ENCODE measurements around the gene PDE1C.

The PDE1C gene

DNA sequence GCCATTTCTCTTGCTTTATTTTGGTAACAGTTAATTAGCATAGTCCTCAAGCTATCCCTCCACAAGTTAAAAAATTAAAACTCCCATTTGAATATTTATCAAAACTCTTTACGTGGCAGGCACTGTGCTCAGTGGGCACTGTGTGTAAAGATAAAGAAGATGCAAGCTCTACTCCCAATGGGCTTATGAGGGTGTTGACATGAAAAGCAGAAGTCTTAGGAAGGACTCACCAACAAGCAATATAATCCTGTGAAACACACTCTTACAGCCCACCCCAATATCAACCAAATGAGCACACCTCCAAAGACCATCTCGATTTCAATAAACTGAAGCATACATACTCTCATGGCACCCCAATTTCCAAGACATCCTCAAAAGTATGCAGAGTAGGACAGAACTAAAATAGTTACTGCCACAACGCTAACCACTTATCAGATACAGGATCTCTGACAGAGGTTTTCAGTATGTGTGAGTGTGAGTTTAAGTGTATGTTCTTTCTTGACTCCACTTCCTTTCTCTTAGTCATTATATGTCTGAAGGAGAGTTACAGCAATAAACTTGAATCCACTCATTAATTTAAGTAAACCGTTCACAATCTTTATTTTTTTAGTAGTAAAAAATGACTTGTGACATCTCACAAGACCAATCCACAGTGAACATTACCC is 120.0 kb downstream of the PDE1C start:
- no peak for DNase-seq (ENCODE audit: low read depth in 2 of 2, low spot score in 1 of 2)

DNA sequence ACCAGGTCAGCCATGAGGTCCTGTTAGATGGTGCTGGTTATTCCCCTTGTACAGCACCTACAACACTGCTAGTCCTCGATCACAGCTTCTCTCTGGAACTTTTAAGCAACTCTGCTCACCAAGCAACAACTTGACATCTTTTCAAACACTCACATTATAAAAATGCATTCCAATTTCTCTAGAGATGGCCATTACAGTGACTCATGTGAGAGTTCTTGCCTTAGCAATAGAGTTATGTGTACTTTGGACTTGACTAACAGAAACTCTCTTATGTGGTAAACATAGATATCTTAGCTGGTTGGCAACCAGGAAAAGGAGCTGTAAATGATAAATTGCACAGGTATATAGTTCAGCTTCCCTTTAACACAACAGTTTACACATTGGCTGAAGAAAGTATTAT is 122.2 kb downstream of the PDE1C start:
- no peak for DNase-seq (ENCODE audit: low read depth in 2 of 2, low spot score in 1 of 2)

DNA sequence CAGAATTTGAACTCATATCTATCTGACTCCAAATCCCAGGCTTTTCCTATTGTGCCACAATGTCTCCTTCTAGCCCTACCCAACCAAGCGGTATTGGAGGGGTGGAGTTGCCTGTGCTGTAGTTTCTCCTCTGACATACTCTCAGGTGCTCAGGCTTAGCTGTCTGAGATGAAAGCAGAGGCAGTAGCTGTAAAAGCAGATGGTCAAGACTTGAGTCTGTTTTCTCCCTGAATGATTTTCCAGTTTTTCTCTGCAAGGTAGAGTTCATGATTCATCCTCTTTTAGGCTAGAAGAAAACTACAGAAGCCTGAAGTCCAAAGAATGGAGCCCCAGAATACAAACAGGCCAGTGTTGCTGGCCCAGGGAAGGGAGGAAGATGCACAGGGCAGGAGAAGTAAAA is 130.0 kb downstream of the PDE1C start:
- DNase-seq (ENCODE audit: low read depth in 2 of 2, low spot score in 1 of 2) = no peak

DNA sequence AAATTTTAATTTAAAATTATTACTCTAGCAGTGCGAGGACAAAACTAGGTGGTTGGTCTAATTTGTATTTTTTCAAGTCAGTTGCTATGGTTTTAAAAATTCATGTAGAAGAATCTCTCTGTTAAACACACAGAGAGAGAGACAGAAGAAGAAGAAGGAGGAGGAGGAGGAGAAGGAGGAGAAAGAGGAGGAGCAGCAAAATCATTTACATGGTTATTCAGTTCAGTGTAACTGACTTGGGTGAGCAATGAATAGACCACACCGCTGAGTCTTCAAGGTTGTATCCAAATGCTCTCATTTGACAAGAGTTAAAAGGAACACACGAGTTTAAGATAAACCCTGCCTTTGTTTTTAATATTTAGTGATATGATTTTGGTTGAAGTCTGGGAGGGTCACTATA is 131.1 kb downstream of the PDE1C start:
- no peak for DNase-seq (ENCODE audit: low read depth in 2 of 2, low spot score in 1 of 2)

DNA sequence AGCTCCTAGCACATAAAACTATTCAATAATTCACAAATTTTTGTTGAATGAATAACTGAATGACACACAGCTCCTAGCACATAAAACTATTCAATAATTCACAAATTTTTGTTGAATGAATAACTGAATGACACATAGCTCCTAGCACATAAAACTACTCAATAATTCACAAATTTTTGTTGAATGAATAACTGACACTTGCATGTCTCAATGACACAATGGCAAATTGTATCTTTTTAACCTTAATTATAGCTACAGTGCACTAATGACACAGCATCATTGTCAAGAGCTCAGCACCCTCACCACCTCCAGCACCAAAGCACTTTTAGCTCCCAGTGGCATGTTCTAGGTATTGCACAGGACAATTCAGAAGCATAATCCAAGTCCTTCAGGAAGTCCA is 131.6 kb downstream of the PDE1C start:
- no peak for DNase-seq (ENCODE audit: low read depth in 2 of 2, low spot score in 1 of 2)

DNA sequence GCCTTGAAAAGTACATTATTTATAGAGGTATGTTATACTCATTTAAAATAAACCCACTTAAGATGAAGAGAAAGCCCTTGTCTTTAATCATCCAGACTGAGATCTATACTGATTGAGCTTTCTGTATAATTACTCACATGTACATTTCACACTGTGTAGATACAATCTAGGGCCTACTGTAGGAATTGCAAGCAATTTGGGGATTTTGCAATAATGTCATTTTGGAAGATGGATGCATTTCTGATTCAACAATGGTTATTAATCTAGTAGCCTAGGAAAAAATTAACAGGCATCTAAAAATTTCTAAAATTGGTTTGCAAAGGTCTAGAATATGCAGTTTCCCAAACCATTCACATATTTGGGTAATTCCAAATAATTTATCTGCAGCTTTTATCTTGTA is 132.2 kb downstream of the PDE1C start:
- DNase-seq (ENCODE audit: low read depth in 2 of 2, low spot score in 1 of 2) = no peak

DNA sequence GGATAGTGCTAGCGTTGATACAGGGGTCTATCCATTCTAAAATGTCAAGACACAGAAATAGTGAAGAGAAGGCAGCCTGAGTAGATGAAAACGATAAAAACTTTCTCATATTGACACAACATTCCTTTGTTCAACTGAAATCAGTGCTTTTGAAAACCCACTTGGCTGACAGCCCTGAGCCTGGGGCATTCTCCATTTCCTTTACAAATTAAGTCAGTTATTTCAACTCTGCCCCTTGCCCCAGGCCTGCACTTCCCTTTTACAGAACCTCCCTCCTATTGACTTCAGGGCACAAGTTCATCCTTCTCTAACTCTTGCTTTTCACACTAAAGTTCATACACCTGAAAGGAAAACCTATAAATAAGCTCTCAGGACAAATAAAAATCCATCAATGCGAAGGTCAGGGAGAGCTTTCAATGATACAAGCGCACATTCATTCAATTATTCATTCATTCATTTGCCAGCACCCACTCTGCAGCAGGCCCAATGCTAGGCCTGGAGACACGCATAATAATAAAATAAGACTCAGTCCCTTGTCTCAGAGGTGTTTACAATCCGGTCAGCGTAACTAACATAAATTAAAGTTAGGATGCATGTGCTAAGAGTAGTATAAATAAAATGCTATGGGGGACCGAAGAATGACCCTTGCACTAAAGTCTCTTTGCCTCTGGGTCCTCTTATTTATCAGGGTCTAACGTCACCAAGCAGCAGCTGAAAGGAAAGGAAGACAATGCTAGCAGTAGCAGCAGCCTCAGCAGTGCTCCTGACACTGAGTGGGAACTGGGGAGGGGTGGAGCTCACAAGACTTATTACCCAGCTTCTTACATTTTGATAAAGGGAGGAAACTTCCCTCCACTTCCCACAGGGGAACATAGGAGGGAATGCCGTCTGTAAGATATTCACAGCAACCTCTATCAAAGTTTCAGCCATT is 134.8 kb downstream of the PDE1C start:
- no peak for DNase-seq (ENCODE audit: low read depth in 2 of 2, low spot score in 1 of 2)

DNA sequence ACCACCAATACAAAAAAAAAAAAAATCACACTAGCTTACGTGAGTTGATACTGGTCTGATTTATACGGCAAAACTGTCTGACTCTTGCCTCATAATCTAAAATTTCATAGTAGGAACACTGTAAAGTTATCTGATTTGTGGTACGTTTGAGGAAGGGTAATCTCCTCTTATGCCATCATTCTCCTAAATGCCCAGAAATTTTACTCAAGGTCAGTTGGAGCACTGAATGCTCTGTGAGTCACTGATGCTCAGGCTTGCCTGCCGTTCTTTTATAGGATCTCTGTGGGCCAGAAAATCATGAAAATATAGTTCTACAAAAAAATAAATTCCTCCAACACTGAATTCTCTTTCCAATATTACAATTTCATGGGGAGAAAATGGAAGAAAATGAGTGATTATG is 135.7 kb downstream of the PDE1C start:
- DNase-seq (ENCODE audit: low read depth in 2 of 2, low spot score in 1 of 2) = no peak

DNA sequence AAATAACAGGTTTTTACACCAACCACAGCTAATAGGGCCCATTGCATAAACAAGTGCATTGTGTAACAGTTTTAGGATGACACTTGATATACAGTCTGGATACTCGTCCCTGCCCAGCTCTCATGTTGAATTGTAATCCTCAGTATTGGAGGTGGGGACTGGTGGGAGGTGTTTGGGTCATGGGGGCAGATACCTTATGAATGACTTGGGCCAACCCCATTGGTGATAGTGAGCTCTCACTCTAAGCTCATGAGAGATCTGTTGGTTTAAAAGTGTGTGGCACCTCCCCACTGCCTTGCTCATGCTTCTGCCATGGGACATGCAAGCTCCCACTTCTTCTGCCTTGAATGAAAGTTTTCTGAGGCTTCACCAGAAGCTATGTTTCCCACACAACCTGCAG is 136.7 kb downstream of the PDE1C start:
- DNase-seq (ENCODE audit: low read depth in 2 of 2, low spot score in 1 of 2) = no peak

DNA sequence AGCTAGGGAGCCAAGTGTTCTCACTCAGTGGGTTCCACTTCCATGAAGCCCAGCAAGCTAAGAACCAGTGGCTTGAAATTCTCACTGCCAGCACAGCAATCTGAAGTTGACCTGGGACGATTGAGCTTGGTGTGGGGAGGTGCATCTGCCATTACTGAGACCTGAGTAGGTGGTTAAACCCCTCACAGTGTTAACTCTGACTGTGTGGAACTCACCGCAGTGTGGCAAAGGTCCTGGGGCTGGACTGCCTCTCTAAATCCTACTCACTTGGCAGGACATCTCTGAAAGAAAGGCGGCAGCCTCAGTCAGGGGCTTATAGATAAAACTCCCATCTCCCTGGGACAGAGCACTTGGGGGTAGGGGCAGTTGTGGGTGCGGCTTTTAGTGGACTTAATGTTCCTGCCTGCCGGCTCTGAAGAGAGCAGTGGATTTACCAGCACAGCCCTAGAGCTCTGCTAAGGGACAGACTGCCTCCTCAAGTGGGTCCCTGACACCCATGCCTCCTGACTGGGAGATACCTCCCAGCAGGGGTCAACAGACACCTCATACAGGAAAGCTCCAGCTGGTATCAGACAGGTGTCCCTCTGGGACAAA is 143.1 kb downstream of the PDE1C start:
- DNase-seq (ENCODE audit: low read depth in 2 of 2, low spot score in 1 of 2) = no peak

DNA sequence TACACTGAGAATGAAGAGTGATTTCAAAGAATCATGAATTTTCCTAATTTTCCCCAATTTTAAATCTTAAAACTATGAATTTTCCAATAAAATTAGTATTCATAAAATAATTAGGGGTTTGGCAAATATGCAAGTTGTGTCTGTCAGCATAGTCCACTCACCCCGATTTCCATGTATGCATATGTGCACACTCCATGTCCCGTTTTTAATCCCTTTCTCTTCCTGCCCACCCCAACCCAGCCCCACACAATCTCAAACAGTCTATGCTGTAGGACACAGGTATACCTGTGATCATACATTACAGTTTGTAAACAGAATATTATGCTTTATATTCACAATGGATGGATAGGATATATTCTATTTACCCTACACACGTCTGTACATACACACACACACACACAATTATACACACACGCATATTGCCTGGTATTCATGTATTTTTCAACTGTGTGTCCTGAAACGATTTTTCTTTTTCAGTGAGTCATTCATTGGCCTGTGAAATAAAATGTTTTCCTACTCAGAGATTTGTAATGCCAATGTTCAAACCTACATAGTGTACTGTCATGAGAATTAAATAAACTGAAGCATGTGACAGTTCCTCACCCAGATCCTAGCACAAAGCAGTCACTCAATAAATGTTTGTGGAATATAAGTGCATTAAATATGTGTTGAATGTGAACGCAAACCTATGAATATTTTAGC is 144.3 kb downstream of the PDE1C start:
- no peak for DNase-seq (ENCODE audit: low read depth in 2 of 2, low spot score in 1 of 2)

DNA sequence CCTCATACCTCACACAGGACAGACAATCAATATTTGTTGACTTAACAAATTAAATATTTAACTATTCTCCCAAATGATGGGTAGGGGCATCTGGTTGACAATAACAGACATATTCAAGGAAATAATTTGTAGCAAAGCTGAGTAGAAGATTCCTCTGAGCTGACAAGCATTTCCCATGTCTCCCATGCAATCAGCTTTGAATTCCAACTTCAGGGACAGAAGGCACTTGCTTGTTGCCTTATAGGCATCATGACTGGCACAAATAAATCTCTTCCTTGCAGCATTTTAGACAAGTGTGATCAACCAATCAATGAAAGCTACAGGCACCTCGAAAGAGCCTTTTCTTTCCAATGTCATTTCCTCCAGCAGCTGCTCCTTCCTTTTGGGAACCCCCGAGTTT is 146.0 kb downstream of the PDE1C start:
- DNase-seq (ENCODE audit: low read depth in 2 of 2, low spot score in 1 of 2) = no peak

DNA sequence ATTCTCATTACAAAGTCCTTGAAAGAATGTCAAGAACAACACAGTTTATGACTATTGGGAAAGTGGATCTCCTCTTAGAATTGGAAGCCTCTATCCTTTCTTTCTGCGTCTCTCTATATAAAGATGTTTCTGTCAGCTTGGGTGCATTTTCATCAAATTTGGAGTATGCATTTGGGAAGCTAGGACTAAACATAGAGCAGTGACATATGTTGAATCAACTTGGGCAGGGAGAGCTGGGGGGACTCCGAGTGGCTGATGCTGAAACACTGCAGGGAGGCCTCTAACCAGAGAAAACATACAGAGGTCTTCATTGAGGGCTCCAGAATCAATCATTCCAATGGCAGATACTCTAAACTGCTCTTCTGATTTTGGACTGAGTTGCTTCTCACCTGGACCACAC is 147.4 kb downstream of the PDE1C start:
- DNase-seq (ENCODE audit: low read depth in 2 of 2, low spot score in 1 of 2) = no peak

DNA sequence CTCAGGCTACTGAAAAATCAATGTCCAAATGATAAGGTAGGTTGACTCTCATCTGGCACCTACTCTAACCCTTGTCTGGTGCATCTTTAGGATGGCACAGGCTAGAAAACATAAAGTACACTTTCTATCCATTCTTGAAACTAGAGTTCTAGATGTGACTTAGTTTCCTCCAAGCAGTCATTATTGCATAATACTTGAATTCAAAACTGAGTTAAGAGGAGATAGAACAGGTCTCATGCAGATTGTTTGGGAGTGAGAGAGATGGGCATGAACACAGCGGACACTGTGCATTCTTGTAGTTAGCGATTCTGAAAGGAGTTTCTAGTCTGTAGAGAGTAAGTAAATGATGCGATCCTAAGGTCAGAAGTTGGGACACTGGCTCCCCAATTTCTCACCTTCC is 149.2 kb downstream of the PDE1C start:
- DNase-seq (ENCODE audit: low read depth in 2 of 2, low spot score in 1 of 2) = no peak

DNA sequence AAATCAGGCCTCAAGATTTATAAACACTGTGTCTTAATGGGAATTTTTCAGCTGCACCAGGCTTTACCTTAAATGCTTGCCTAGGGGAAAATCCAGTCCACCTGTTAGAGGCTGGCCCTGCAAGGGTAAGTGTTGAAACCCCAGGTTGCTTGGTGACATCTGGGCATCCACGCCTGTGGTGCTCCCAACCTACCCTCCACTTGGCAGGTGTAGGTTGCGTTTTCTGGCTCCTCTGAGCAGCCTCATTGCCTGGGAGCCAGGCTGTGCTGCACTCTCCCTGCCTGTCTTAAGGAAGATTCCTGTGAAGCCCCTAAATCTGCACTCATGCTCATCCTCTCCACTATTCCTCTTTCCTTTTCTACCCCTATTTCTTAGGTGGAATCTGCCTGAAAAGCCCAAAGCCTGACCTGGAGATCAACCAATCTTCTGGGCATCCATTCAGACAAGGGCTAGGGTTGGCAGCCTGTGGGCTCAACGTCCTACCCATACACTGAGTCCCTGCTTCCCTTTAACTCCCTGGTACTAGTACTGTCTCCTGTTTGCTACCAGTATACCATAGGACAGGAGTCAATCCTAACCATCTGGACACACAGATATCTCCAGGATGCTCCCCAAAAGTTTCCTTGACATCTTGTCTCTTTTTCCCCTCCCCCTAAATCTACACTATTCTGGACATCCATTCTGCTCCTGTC is 150.4 kb downstream of the PDE1C start:
- no peak for DNase-seq (ENCODE audit: low read depth in 2 of 2, low spot score in 1 of 2)

DNA sequence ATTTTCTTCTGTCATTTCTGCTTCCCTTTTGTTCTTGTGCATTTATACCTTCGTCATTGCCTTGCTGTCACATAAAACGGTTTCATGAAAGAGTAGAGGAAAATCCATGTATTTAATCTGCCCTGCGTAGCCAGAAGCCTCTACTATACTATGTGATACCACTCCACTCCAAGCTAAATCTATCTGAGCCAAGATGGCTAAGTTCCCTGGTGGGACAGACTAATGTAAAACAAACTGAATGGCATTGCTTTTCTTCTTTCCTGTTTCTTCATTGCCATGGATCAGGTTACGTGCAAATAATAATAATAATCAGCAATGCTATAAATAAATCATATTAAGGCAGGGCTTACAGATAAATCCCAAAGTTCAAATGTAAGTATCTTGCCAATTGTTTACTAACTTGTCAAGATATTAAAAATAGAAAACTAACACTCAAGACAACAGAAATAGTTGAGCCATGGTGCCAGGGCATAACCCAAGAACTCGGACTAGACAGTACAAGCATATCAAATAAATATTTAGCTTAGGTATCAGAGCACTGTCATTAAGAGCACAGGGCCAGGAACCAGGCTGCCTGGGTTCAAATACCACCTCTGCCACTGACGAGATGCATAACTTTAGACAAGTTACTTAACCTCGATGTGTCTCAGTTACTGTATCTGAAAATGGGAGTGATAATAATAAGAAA is 151.4 kb downstream of the PDE1C start:
- DNase-seq (ENCODE audit: low read depth in 2 of 2, low spot score in 1 of 2) = no peak

DNA sequence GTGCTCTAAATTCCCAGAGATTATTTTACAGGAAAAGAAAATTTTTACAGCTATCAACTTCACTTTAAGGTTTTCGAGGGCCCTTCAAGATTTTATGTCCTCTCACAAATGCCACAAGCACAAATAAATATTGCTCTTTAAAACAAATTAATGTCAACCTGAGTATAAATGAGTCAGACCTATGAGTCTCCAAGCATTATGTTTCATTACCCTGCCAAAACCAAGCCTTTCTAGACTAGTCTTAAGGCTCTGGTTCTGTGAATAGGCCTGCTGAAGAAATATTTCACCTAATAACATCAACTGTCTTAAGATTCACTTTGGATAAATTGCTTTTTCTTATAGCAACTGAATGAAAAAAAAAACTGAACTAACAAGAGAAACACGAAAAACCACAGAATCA is 153.0 kb downstream of the PDE1C start:
- no peak for DNase-seq (ENCODE audit: low read depth in 2 of 2, low spot score in 1 of 2)

DNA sequence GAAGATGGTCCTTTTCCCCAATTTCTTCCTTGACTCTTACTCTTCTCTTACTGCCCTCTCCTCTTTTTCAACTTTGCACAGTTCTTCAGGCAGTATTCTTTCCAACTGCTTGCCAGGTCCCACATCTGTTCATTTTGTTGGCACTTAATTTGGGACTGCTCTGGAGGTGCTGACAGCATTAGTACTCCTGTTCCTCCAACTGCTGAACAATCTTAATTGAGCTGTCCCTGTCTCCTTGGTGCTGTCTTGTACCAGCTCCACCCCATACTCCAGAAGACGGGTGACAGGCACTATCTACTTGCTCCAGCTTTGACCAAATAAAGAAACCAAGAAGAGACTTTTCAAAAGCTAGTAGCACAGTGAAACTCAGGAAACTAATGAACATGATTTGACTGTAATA is 160.0 kb downstream of the PDE1C start:
- no peak for DNase-seq (ENCODE audit: low read depth in 2 of 2, low spot score in 1 of 2)

DNA sequence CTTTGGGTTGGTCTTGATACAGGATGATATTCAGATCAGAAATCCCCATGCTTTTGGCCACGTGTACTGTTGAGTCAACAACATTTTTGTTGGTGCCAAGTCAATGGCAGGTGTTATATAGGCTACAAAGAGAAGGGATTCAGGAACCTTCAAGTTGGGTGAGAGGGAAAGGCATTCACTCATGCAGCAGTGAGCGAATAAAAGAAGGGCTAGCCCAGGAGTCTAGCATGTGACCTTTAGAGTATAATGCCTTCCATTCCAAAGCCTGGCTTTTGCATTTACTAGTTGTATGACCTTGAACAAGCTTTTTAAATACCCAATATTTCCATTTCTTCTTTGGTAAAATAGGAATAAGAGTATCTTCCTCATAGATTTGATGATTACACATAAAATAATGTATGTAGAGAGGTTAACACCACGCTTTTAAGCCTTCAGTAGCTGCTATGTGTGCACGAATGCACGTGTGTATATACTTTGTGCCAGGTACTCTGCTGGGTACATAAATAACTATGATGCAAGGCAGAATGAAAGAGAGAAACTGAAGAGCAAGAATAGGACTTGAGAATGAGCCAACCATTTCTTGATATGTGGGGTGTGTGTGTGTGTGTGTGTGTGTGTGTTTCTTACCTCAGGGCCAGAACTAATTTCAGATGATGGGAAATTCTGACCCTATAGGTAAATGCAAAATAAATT is 163.6 kb downstream of the PDE1C start:
- no peak for DNase-seq (ENCODE audit: low read depth in 2 of 2, low spot score in 1 of 2)

DNA sequence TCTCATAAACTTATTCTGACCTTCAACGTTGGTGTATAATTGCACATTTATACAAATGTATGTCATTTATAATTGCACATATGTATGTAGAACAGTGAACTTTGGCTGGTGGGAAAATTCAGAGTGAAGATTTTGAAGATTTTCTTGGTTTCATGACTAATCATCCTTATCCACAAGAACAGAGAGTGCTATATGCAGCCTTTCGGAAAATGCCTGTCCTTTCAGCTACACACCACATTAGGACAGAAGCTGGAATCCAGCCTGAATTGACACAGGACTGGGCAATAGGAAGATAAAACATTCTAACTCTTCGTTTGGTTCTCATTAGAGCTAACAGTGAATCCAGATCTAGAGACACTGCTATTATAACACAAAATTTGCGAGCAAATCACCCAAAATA is 166.2 kb downstream of the PDE1C start:
- DNase-seq (ENCODE audit: low read depth in 2 of 2, low spot score in 1 of 2) = no peak
